H9 (cell line): ENCODE results near the gene IL12A. TPM values are rescaled to one million over a fixed set of nuclear protein-coding genes. Genes with fewer than 3 reads are reported as not detected.

Experiments
- DNase-seq: peaks from one replicate; pipeline ENCODE4 v3.0.0-alpha.2; 2017
- H2AFZ ChIP-seq: one replicate; pipeline ENCODE4 v1.6.1; 2013; ENCODE audit warnings: mild to moderate bottlenecking, low read length, control low read depth, moderate library complexity
- H2AK5ac ChIP-seq: 2 replicates; pipeline ENCODE4 v1.6.1; 2013; ENCODE audit warnings: low read length, control low read depth, mixed read lengths; ENCODE audit not compliant: insufficient read length
- H2BK120ac ChIP-seq: one replicate; pipeline ENCODE4 v1.6.1; 2013; ENCODE audit warnings: low read depth, mild to moderate bottlenecking, low read length, control low read depth, inconsistent platforms; ENCODE audit not compliant: poor library complexity, severe bottlenecking
- H2BK12ac ChIP-seq: 2 replicates; pipeline ENCODE4 v1.6.1; 2013; ENCODE audit warnings: low read length, control low read depth, mixed read lengths, low read depth; ENCODE audit not compliant: insufficient read length
- H2BK15ac ChIP-seq: 2 replicates; pipeline ENCODE4 v1.6.1; 2013; ENCODE audit warnings: low read depth, low read length, control low read depth
- H2BK20ac ChIP-seq: one replicate; pipeline ENCODE4 v1.6.1; 2013; ENCODE audit warnings: low read depth, mild to moderate bottlenecking, low read length, control low read depth, inconsistent platforms; ENCODE audit not compliant: poor library complexity, severe bottlenecking
- H2BK5ac ChIP-seq: 2 replicates; pipeline ENCODE4 v1.6.1; 2013; ENCODE audit warnings: low read length, control low read depth, mixed read lengths; ENCODE audit not compliant: insufficient read length
- H3K14ac ChIP-seq: 2 replicates; pipeline ENCODE4 v1.6.1; 2013; ENCODE audit warnings: low read length, control low read depth; ENCODE audit not compliant: insufficient read depth
- H3K18ac ChIP-seq: 2 replicates; pipeline ENCODE4 v1.6.1; 2013; ENCODE audit warnings: low read depth, mild to moderate bottlenecking, mixed read lengths, low read length, control low read depth; ENCODE audit not compliant: insufficient read length
- H3K23ac ChIP-seq: 2 replicates; pipeline ENCODE4 v1.6.1; 2013; ENCODE audit warnings: low read length, control low read depth, mixed read lengths, low read depth; ENCODE audit not compliant: insufficient read length
- H3K23me2 ChIP-seq: 2 replicates; pipeline ENCODE4 v1.6.1; 2013; ENCODE audit warnings: low read depth, mild to moderate bottlenecking, mixed read lengths, low read length, control low read depth; ENCODE audit not compliant: insufficient read length, poor library complexity, severe bottlenecking
- H3K27ac ChIP-seq: 2 replicates; pipeline ENCODE4 v1.5.1; 2013; ENCODE audit warnings: low read length, control low read depth, mixed read lengths, low read depth; ENCODE audit not compliant: insufficient read length
- H3K27me3 ChIP-seq: 2 replicates; pipeline ENCODE4 v1.6.1; 2013; ENCODE audit warnings: low read length, control low read depth, inconsistent platforms; ENCODE audit not compliant: insufficient read depth
- H3K4ac ChIP-seq: 2 replicates; pipeline ENCODE4 v1.6.1; 2013; ENCODE audit warnings: low read depth, mild to moderate bottlenecking, control low read depth, inconsistent platforms, low read length, moderate library complexity
- H3K4me1 ChIP-seq: 2 replicates; pipeline ENCODE4 v1.6.1; 2013; ENCODE audit warnings: low read length, control low read depth, inconsistent platforms; ENCODE audit not compliant: insufficient read depth
- H3K4me2 ChIP-seq: 2 replicates; pipeline ENCODE4 v1.6.1; 2013; ENCODE audit warnings: low read length, control low read depth, mixed read lengths; ENCODE audit not compliant: insufficient read length, insufficient read depth
- H3K56ac ChIP-seq: 2 replicates; pipeline ENCODE4 v1.6.1; 2013; ENCODE audit warnings: low read depth, mild to moderate bottlenecking, mixed read lengths, low read length, control low read depth; ENCODE audit not compliant: insufficient read length
- H3K79me1 ChIP-seq: 2 replicates; pipeline ENCODE4 v1.6.1; 2013; ENCODE audit warnings: low read depth, mild to moderate bottlenecking, moderate library complexity, low read length, control low read depth, inconsistent platforms; ENCODE audit not compliant: insufficient read depth, poor library complexity, severe bottlenecking
- H3K79me2 ChIP-seq: 2 replicates; pipeline ENCODE4 v1.6.1; 2013; ENCODE audit warnings: low read length, control low read depth, inconsistent platforms; ENCODE audit not compliant: insufficient read depth
- H3K9ac ChIP-seq: 2 replicates; pipeline ENCODE4 v1.6.1; 2013; ENCODE audit warnings: low read length, control low read depth, mixed read lengths; ENCODE audit not compliant: insufficient read length; ENCODE audit errors: extremely low read depth
- H3K9me3 ChIP-seq: one replicate; pipeline ENCODE4 v1.6.1; 2013; ENCODE audit warnings: low read depth, low read length, inconsistent platforms; ENCODE audit not compliant: control insufficient read depth
- H3T11ph ChIP-seq: one replicate; pipeline ENCODE4 v1.6.1; 2013; ENCODE audit warnings: mild to moderate bottlenecking, low read length, control low read depth, inconsistent platforms
- H4K20me1 ChIP-seq: one replicate; pipeline ENCODE4 v1.6.1; 2013; ENCODE audit not compliant: control insufficient read depth, insufficient read length, insufficient read depth
- H4K5ac ChIP-seq: 2 replicates; pipeline ENCODE4 v1.6.1; 2013; ENCODE audit warnings: low read depth, mild to moderate bottlenecking, mixed read lengths, low read length, control low read depth; ENCODE audit not compliant: insufficient read length
- H4K8ac ChIP-seq: replicated peaks from 2 replicates; pipeline ENCODE4 v1.6.1; 2013; ENCODE audit warnings: low read length, control low read depth, mixed read lengths, low read depth; ENCODE audit not compliant: insufficient read length
- H4K91ac ChIP-seq: 2 replicates; pipeline ENCODE4 v1.6.1; 2013; ENCODE audit warnings: low read depth, mild to moderate bottlenecking, moderate library complexity, mixed read lengths, low read length, control low read depth; ENCODE audit not compliant: insufficient read length
- H3K27ac Mint-ChIP-seq, 3 experiments: 2 replicates in 2 of 3; 3 replicates in 1 of 3; pipeline ENCODE4 v1.8.0; 2020 to 2021; ENCODE audit warnings: mixed read lengths in 3 of 3, mild to moderate bottlenecking in 1 of 3, moderate library complexity in 1 of 3
- H3K27me3 Mint-ChIP-seq: 2 replicates; pipeline ENCODE4 v1.8.0; 2021; ENCODE audit warnings: low read depth, mild to moderate bottlenecking, moderate library complexity, mixed read lengths
- H3K36me3 Mint-ChIP-seq, 3 experiments: 2 replicates in 2 of 3; 3 replicates in 1 of 3; pipeline ENCODE4 v1.8.0; 2020 to 2021; ENCODE audit warnings: low read depth in 3 of 3, mixed read lengths in 3 of 3; ENCODE audit not compliant: insufficient read depth in 1 of 3
- H3K4me1 Mint-ChIP-seq, 2 experiments: 2 replicates each; pipeline ENCODE4 v1.8.0; 2020; ENCODE audit warnings: mixed read lengths in 2 of 2
- H3K4me3 Mint-ChIP-seq, 2 experiments: 2 replicates in 1 of 2; 3 replicates in 1 of 2; pipeline ENCODE4 v1.8.0; 2020 to 2021; ENCODE audit warnings: mild to moderate bottlenecking in 2 of 2, mixed read lengths in 2 of 2, moderate library complexity in 1 of 2
- H3K9me3 Mint-ChIP-seq, 2 experiments: 2 replicates in 1 of 2; 3 replicates in 1 of 2; pipeline ENCODE4 v1.8.0; 2020; ENCODE audit warnings: mild to moderate bottlenecking in 2 of 2, mixed read lengths in 2 of 2, moderate library complexity in 1 of 2
- CTCF ChIP-seq: fragments of 200-600 bp; sonication (generic); conservative IDR thresholded peaks from 3 replicates; pipeline ENCODE4 v1.8.0; 2021; ENCODE audit warnings: antibody characterized with exemption, mild to moderate bottlenecking
- total RNA-seq: library from RNA; stranded (reverse); gene quantifications from 2 replicates; pipeline ENCODE4 v1.2.1, GENCODE V29; 2021

IL12A gene
- total RNA-seq, 1 experiment from 2014 or later = 0.50 TPM

- Histone ChIP-seq H4K5ac (no peak overlapping the region), H3K4me1 (no peaks in the 10 kb centered on the region), H2BK20ac (no peak overlapping the region), H3K9ac (no peak overlapping the region), H2AK5ac (no peak overlapping the region), H3K56ac (no peak overlapping the region), H3K27ac (no peak overlapping the region), H2BK15ac (no peak overlapping the region), H4K20me1 (no peaks in the 10 kb centered on the region), H3K18ac (no peak overlapping the region), H3K79me2 (no peaks in the 10 kb centered on the region), H2BK12ac (no peak overlapping the region), H3K14ac (no peak overlapping the region), H3K23ac (no peak overlapping the region), H4K91ac (no peak overlapping the region), H2BK120ac (no peak overlapping the region), H3K9me3 (no peaks in the 10 kb centered on the region), H3K4ac (no peak overlapping the region), H3K79me1 (no peaks in the 10 kb centered on the region), H3K4me2 (no peak overlapping the region), H3K27me3 (no peaks in the 10 kb centered on the region), H2BK5ac (no peak overlapping the region), H3T11ph (no peak overlapping the region), H4K8ac (no peak overlapping the region), H2AFZ (no peak overlapping the region), H3K23me2 (no peaks in the 10 kb centered on the region)
- no peaks in the 10 kb centered on the region; the same call in 1 of the 2 replicates for H3K27me3 Mint-ChIP-seq
- H3K9me3 Mint-ChIP-seq = no peaks in the 10 kb centered on the region
- no peak overlapping the region for H3K4me3 Mint-ChIP-seq
- no peaks in the 10 kb centered on the region for H3K4me1 Mint-ChIP-seq
- H3K36me3 Mint-ChIP-seq = no peaks in the 10 kb centered on the region
- TF ChIP-seq CTCF = no peak
- no peak for DNase-seq
- H3K27ac Mint-ChIP-seq = no peak overlapping the region
These were observed 20.9 kb downstream of the IL12A start for GRCh38 chr3:160009525-160009924.
